Measurements from ENCODE around the gene CIAO3. TPM values are rescaled to one million over a fixed set of nuclear protein-coding genes. Genes with fewer than 3 reads are reported as not detected.

CIAO3 gene
- total RNA-seq, 1 experiment from 2014 or later: 50.9 TPM

DNA sequence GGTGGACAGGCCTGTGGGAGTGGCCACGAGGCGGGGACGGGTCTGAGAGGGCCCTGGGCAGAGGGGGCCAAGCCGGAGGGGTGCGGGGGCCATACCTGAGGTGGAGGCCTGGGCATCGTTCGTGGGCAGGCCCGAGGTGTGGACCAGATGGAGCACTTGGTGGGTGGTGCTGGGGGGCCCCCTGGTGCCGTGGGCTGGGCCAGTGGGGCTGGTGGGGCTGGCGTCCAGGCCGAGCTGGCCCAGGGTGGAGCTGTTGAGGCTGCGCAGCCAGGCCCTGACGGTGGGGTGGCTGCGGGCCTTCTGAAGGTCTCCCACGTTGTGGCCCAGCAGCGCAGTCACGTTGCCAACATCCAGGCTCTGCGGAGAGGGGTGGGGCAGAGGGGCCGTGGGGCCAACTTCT, 29.1 kb upstream of the CIAO3 start:
- TF ChIP-seq TEAD4 (CRISPR knock-in tag; IDR thresholded peaks at IDR 0.05): no peak
- no peak for TF ChIP-seq CBFB (CRISPR knock-in tag; IDR thresholded peaks at IDR 0.05; ENCODE audit: low read depth)
- TF ChIP-seq, protein P1, sequence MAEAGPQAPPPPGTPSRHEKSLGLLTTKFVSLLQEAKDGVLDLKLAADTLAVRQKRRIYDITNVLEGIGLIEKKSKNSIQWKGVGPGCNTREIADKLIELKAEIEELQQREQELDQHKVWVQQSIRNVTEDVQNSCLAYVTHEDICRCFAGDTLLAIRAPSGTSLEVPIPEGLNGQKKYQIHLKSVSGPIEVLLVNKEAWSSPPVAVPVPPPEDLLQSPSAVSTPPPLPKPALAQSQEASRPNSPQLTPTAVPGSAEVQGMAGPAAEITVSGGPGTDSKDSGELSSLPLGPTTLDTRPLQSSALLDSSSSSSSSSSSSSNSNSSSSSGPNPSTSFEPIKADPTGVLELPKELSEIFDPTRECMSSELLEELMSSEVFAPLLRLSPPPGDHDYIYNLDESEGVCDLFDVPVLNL (CRISPR knock-in tag; IDR thresholded peaks at IDR 0.05; ENCODE audit: borderline replicate concordance, low read depth): no peak
- TF ChIP-seq MYBL2 (CRISPR knock-in tag; IDR thresholded peaks at IDR 0.05): no peak
- TF ChIP-seq ZNF671 (CRISPR knock-in tag; IDR thresholded peaks at IDR 0.05): no peak
- TF ChIP-seq STAT6 (CRISPR knock-in tag; conservative IDR thresholded peaks at IDR 0.05; ENCODE audit: low read depth): no peak
- TF ChIP-seq ZNF512 (CRISPR knock-in tag; IDR thresholded peaks at IDR 0.05; ENCODE audit: borderline replicate concordance): no peak
- TF ChIP-seq, protein P2, sequence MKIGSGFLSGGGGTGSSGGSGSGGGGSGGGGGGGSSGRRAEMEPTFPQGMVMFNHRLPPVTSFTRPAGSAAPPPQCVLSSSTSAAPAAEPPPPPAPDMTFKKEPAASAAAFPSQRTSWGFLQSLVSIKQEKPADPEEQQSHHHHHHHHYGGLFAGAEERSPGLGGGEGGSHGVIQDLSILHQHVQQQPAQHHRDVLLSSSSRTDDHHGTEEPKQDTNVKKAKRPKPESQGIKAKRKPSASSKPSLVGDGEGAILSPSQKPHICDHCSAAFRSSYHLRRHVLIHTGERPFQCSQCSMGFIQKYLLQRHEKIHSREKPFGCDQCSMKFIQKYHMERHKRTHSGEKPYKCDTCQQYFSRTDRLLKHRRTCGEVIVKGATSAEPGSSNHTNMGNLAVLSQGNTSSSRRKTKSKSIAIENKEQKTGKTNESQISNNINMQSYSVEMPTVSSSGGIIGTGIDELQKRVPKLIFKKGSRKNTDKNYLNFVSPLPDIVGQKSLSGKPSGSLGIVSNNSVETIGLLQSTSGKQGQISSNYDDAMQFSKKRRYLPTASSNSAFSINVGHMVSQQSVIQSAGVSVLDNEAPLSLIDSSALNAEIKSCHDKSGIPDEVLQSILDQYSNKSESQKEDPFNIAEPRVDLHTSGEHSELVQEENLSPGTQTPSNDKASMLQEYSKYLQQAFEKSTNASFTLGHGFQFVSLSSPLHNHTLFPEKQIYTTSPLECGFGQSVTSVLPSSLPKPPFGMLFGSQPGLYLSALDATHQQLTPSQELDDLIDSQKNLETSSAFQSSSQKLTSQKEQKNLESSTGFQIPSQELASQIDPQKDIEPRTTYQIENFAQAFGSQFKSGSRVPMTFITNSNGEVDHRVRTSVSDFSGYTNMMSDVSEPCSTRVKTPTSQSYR (CRISPR knock-in tag; IDR thresholded peaks at IDR 0.05): no peak
- CTCF ChIA-PET: no interaction called here
- POLR2A ChIA-PET: no interaction called here
- DNase-seq (ENCODE audit: low spot score) (no peak), ATAC-seq (no peak)
- no peaks in the 10 kb centered on the region for H3K36me3 Mint-ChIP-seq
- no peaks in the 10 kb centered on the region for H3K27me3 Mint-ChIP-seq (ENCODE audit: low read depth)
- no peaks in the 10 kb centered on the region for H3K4me1 Mint-ChIP-seq
- H3K4me3 Mint-ChIP-seq: no peak overlapping the region
- no peaks in the 10 kb centered on the region for H3K9me3 Mint-ChIP-seq
- H3K27ac Mint-ChIP-seq: no peak overlapping the region

DNA sequence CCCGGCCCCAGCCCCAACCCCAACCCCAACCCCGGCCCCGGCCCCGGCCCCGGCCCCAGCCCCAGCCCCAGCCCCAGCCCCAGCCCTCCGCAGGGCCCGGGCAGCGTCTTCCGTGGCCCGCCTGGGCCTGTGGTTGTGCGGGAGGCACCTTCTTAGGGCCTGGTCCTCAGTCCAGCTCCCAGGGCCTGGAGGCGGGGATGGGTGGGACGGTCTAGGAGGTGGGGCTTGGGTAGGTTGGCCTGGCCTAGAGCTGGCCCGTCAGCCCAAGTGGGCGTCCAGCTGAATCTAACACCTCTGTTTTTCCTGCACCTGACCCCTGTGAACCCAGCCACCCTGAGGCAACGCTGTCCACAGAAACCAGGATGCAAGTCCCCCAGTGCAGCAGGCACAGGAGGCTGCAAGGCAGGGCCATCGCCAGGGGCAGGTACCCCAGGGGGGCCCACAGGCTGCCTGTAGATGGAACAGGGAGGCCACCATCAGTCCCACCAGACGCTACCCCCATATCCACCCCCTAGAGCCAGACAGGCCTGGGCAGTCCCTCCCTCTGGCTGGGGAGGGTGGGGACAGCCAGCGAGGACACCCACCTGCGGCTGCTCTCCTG, 28.5 kb upstream of the CIAO3 start:
- TF ChIP-seq NR2C2 (CRISPR knock-in tag; IDR thresholded peaks at IDR 0.05): no peak
- no peak for TF ChIP-seq ARID4B (CRISPR knock-in tag; IDR thresholded peaks at IDR 0.05; ENCODE audit: borderline replicate concordance)
- TF ChIP-seq, protein P1 (CRISPR knock-in tag; IDR thresholded peaks at IDR 0.05; ENCODE audit: borderline replicate concordance, low read depth): no peak
- TF ChIP-seq IRF2 (CRISPR knock-in tag; IDR thresholded peaks at IDR 0.05; ENCODE audit: borderline replicate concordance, low read depth): no peak
- no peak for TF ChIP-seq HMGA2 (CRISPR knock-in tag; IDR thresholded peaks at IDR 0.05)
- TF ChIP-seq NFATC4 (CRISPR knock-in tag; IDR thresholded peaks at IDR 0.05): no peak
- TF ChIP-seq GRHL2 (CRISPR knock-in tag; IDR thresholded peaks at IDR 0.05; ENCODE audit: insufficient replicate concordance, severe bottlenecking): no peak
- no peak overlapping the region for H3K4me3 Mint-ChIP-seq
- DNase-seq (ENCODE audit: low spot score): no peak
- no peaks in the 10 kb centered on the region for H3K36me3 Mint-ChIP-seq
- ChIA-PET POLR2A (no interaction called here), CTCF (no interaction called here)
- no peaks in the 10 kb centered on the region for H3K4me1 Mint-ChIP-seq
- H3K27me3 Mint-ChIP-seq (ENCODE audit: low read depth): no peaks in the 10 kb centered on the region
- H3K9me3 Mint-ChIP-seq: no peaks in the 10 kb centered on the region
- ATAC-seq: no peak
- no peak overlapping the region for H3K27ac Mint-ChIP-seq
